ENCODE measurements around the gene IQCH.

GRCh38 chr15:67208396-67208795, 46.2 kb upstream of the IQCH start:
- TF ChIP-seq EP300 (IDR thresholded peaks at IDR 0.05) = no peak
- TF ChIP-seq CTCF (IDR thresholded peaks at IDR 0.05) = no peak
- no peak for TF ChIP-seq POLR2A (IDR thresholded peaks at IDR 0.05)
- no peak for TF ChIP-seq POLR2AphosphoS5 (IDR thresholded peaks at IDR 0.05)
